ENCODE measurements around the gene SFRP5. TPM values are rescaled to one million over a fixed set of nuclear protein-coding genes. Genes with fewer than 3 reads are reported as not detected.

Gene SFRP5
- total and polyA plus RNA-seq, 2 of the 13 experiments (the other 11 are each of a cell fraction or from before 2014, with no cell fraction given), result 0.32 to 1.7 TPM

- TF ChIP-seq SOX5 (CRISPR knock-in tag; IDR thresholded peaks at IDR 0.05; ENCODE audit: borderline replicate concordance) (peak; percentile 65), ZNF33B (CRISPR knock-in tag; IDR thresholded peaks at IDR 0.05) (peak; percentile 98), RARG (CRISPR knock-in tag; IDR thresholded peaks at IDR 0.05; ENCODE audit: low read depth) (peak; percentile 96; the same call in 1 of the 2 replicates), ZNF512 (CRISPR knock-in tag; IDR thresholded peaks at IDR 0.05) (0 out of 2 replicates have a peak, but pooled peaks have one; percentile 52), MTERF4 (CRISPR knock-in tag; IDR thresholded peaks at IDR 0.05) (peak; percentile 100), NFRKB (IDR thresholded peaks at IDR 0.05) (no peak), ZNF276 (CRISPR knock-in tag; IDR thresholded peaks at IDR 0.05; ENCODE audit: low read depth) (peak; percentile 98), USF2 (IDR thresholded peaks at IDR 0.05; ENCODE audit: low read depth, low read length) (no peak), USF2 (CRISPR knock-in tag; IDR thresholded peaks at IDR 0.05; ENCODE audit: borderline replicate concordance) (no peak; the same call in 1 of the 2 replicates), SOX6 (IDR thresholded peaks at IDR 0.05) (no peak), SOX6 (CRISPR knock-in tag; IDR thresholded peaks at IDR 0.05) (peak; percentile 58), ZNF83 (CRISPR knock-in tag; IDR thresholded peaks at IDR 0.05; ENCODE audit: borderline replicate concordance) (peak; percentile 92; the same call in 1 of the 2 replicates), PRDM4 (CRISPR knock-in tag; IDR thresholded peaks at IDR 0.05; ENCODE audit: borderline replicate concordance) (peak; percentile 73; the same call in 1 of the 2 replicates), MYPOP (CRISPR knock-in tag; IDR thresholded peaks at IDR 0.05) (peak; percentile 55), BATF2 (CRISPR knock-in tag; IDR thresholded peaks at IDR 0.05) (peak; percentile 99), RBM39 (IDR thresholded peaks at IDR 0.05; ENCODE audit: low read depth, low read length, poor library complexity, severe bottlenecking) (peak; percentile 34)
These were observed 34.7 kb downstream of the SFRP5 start, which contains the start of gene ZFYVE27 (continued) for GRCh38 chr10:97736902-97737769.
